Measurements from ENCODE around the gene TTLL5.

DNA sequence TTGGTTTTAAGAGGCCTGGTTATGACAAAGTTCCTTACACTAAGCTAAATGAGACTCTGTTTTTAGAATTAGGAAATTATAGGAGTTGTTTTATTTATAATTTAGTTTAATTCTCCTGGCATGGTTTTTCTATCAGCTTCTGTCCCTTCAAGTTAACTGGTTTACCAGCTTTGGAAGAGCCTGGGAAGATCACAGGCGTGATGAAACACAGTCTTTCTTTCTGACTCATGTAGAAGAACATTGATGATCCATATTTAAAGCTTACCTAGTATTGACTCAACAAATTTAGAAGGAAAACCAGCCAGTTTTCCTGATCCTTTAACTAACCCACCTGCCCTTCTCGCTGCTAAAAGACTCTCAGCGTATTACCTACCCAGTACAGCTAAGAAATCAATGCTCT is 165.6 kb downstream of the TTLL5 start:
- TF ChIP-seq, protein P1, sequence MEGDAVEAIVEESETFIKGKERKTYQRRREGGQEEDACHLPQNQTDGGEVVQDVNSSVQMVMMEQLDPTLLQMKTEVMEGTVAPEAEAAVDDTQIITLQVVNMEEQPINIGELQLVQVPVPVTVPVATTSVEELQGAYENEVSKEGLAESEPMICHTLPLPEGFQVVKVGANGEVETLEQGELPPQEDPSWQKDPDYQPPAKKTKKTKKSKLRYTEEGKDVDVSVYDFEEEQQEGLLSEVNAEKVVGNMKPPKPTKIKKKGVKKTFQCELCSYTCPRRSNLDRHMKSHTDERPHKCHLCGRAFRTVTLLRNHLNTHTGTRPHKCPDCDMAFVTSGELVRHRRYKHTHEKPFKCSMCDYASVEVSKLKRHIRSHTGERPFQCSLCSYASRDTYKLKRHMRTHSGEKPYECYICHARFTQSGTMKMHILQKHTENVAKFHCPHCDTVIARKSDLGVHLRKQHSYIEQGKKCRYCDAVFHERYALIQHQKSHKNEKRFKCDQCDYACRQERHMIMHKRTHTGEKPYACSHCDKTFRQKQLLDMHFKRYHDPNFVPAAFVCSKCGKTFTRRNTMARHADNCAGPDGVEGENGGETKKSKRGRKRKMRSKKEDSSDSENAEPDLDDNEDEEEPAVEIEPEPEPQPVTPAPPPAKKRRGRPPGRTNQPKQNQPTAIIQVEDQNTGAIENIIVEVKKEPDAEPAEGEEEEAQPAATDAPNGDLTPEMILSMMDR (IDR thresholded peaks at IDR 0.05): no peak
- no peak for TF ChIP-seq POLR2AphosphoS5 (IDR thresholded peaks at IDR 0.05)
- TF ChIP-seq POLR2A (IDR thresholded peaks at IDR 0.05): no peak
